GM12864 (cell line): Measurements from ENCODE around the gene SLC50A1.

Source experiments
- DNase-seq: peaks from one replicate; pipeline ENCODE4 v3.0.0-alpha.2; 2011; ENCODE audit warnings: low read depth
- H3K4me3 ChIP-seq: 2 replicates; pipeline ENCODE4 v1.5.1; 2011; ENCODE audit warnings: mild to moderate bottlenecking, low read depth, low read length, control low read depth
- CTCF ChIP-seq: IDR thresholded peaks from 2 replicates; pipeline ENCODE4 v1.5.1; 2011; ENCODE audit warnings: low read depth, mild to moderate bottlenecking, moderate library complexity, low read length, control low read depth, inconsistent platforms; ENCODE audit errors: missing control alignments

SLC50A1 gene

GRCh38 chr1:155106862-155107261 lies 28.8 kb upstream of the SLC50A1 start:
- DNase-seq = no peak
- no peak overlapping the region for H3K4me3 ChIP-seq
- no peak for TF ChIP-seq CTCF

GRCh38 chr1:155107309-155108264 lies 28.1 kb upstream of the SLC50A1 start:
- TF ChIP-seq CTCF = no peak
- no peak for DNase-seq

GRCh38 chr1:155108296-155108695 lies 27.4 kb upstream of the SLC50A1 start:
- no peak overlapping the region for H3K4me3 ChIP-seq
- DNase-seq = no peak
- no peak for TF ChIP-seq CTCF

More at GRCh38 chr1:155107309-155108264, 28.1 kb upstream of the SLC50A1 start:
- no peak overlapping the region for H3K4me3 ChIP-seq

GRCh38 chr1:155110381-155110780 lies 25.3 kb upstream of the SLC50A1 start:
- DNase-seq = no peak

GRCh38 chr1:155110826-155111225 lies 24.8 kb upstream of the SLC50A1 start:
- no peak for TF ChIP-seq CTCF
- no peak for DNase-seq
- no peak overlapping the region for H3K4me3 ChIP-seq

More at GRCh38 chr1:155110381-155110780, 25.3 kb upstream of the SLC50A1 start:
- no peak overlapping the region for H3K4me3 ChIP-seq
- no peak for TF ChIP-seq CTCF

- TF ChIP-seq CTCF = no peak
- no peak for DNase-seq
- H3K4me3 ChIP-seq = no peak overlapping the region
Measured at GRCh38 chr1:155113450-155113980, 22.1 kb upstream of the SLC50A1 start.
